PC-9 (cell line): ENCODE measurements around the gene ERN1.

Experiments
- EZH2 ChIP-seq: fragments of 200-600 bp; sonication (generic); IDR thresholded peaks from 2 replicates; pipeline ENCODE4 v1.8.0; 2017; ENCODE audit warnings: antibody characterized with exemption, low read depth
- TF ChIP-seq, protein P1 (sequence below): fragments of 200-600 bp; sonication (generic); conservative IDR thresholded peaks from 2 replicates; pipeline ENCODE4 v1.6.1; 2017; ENCODE audit warnings: mixed run types, antibody characterized with exemption, mild to moderate bottlenecking, moderate library complexity

DNA sequence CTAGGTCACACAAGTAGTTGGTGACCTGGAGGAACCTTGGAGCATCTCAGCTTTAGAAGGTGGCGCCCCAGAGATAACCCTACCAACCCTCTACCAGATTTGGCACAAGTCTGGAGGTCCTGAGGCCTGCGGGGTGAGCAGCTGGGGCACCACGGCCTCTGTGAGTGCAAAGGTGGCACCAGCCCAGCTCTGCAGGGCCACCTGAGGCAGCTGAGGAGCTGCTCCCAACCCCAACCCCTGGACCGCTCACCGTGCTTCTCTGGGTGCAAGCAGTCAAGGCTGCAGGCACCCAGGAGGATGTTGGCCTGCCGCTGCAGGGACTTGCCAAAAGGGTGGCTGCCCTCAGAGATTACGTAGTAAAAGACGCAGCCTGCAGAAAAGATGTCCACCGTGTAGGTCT is 81.1 kb downstream of the ERN1 start:
- TF ChIP-seq, protein P1, sequence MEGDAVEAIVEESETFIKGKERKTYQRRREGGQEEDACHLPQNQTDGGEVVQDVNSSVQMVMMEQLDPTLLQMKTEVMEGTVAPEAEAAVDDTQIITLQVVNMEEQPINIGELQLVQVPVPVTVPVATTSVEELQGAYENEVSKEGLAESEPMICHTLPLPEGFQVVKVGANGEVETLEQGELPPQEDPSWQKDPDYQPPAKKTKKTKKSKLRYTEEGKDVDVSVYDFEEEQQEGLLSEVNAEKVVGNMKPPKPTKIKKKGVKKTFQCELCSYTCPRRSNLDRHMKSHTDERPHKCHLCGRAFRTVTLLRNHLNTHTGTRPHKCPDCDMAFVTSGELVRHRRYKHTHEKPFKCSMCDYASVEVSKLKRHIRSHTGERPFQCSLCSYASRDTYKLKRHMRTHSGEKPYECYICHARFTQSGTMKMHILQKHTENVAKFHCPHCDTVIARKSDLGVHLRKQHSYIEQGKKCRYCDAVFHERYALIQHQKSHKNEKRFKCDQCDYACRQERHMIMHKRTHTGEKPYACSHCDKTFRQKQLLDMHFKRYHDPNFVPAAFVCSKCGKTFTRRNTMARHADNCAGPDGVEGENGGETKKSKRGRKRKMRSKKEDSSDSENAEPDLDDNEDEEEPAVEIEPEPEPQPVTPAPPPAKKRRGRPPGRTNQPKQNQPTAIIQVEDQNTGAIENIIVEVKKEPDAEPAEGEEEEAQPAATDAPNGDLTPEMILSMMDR: no peak
- no peak for TF ChIP-seq EZH2
